ENCODE results near the gene AK5.

DNA sequence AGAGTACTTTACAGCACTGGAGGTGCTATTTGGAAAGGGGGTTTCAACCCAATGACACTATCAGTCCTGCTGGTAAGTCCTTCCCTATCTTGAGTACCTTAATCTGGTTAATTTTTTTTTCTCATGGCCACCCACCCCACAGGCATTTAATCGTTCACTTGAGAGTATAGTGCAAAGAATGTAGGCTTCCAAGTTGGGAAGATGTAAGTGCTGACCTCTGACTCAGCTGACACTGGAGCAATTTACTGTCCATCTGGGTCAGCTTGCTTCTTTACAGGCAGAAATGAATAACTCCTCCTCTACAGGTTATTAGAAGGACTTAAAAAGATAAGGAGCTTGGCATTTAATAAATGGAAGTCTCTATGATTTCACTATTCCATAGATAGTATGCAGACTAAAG, 89.6 kb downstream of the AK5 start:
- TF ChIP-seq, protein P1, sequence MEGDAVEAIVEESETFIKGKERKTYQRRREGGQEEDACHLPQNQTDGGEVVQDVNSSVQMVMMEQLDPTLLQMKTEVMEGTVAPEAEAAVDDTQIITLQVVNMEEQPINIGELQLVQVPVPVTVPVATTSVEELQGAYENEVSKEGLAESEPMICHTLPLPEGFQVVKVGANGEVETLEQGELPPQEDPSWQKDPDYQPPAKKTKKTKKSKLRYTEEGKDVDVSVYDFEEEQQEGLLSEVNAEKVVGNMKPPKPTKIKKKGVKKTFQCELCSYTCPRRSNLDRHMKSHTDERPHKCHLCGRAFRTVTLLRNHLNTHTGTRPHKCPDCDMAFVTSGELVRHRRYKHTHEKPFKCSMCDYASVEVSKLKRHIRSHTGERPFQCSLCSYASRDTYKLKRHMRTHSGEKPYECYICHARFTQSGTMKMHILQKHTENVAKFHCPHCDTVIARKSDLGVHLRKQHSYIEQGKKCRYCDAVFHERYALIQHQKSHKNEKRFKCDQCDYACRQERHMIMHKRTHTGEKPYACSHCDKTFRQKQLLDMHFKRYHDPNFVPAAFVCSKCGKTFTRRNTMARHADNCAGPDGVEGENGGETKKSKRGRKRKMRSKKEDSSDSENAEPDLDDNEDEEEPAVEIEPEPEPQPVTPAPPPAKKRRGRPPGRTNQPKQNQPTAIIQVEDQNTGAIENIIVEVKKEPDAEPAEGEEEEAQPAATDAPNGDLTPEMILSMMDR (IDR thresholded peaks at IDR 0.05; ENCODE audit: low read depth, low read length, poor library complexity, severe bottlenecking): no peak
- no peak for TF ChIP-seq EZH2phosphoT487 (IDR thresholded peaks at IDR 0.05; ENCODE audit: borderline replicate concordance, low read length)
